GM19324 (cell line): ENCODE data around the gene ADCY2.

ENCODE experiments used
- ATAC-seq: cut with Tn5 transposase; IDR thresholded peaks from one replicate; pipeline ENCODE4 v1.9.1; 2021; ENCODE audit warnings: mild to moderate bottlenecking, moderate library complexity; ENCODE audit not compliant: unreplicated experiment, low FRiP score

Gene ADCY2

GRCh38 chr5:7395947-7396712 lies at the start of gene ADCY2:
ADCY2 (plus strand) TSS chr5:7396138; CDS start chr5:7396297, 159 bp downstream.
- no peak for ATAC-seq

GRCh38 chr5:7347377-7347776 lies 48.6 kb upstream of the ADCY2 start:
- ATAC-seq: no peak

- no peak for ATAC-seq
These were observed 47.6 kb upstream of the ADCY2 start for GRCh38 chr5:7348168-7348854.

GRCh38 chr5:7361593-7361992 lies 34.3 kb upstream of the ADCY2 start:
- no peak for ATAC-seq

GRCh38 chr5:7363067-7363677 lies 32.8 kb upstream of the ADCY2 start:
- ATAC-seq: no peak

GRCh38 chr5:7364226-7364875 lies 31.6 kb upstream of the ADCY2 start:
- ATAC-seq: no peak

GRCh38 chr5:7367780-7368179 lies 28.2 kb upstream of the ADCY2 start:
- ATAC-seq: no peak

GRCh38 chr5:7372399-7372798 lies 23.5 kb upstream of the ADCY2 start:
- no peak for ATAC-seq

GRCh38 chr5:7374186-7374585 lies 21.8 kb upstream of the ADCY2 start:
- no peak for ATAC-seq

GRCh38 chr5:7375457-7375856 lies 20.5 kb upstream of the ADCY2 start:
- no peak for ATAC-seq

GRCh38 chr5:7376871-7377270 lies 19.1 kb upstream of the ADCY2 start:
- ATAC-seq: no peak

GRCh38 chr5:7377761-7378160 lies 18.2 kb upstream of the ADCY2 start:
- ATAC-seq: no peak

GRCh38 chr5:7382588-7382987 lies 13.3 kb upstream of the ADCY2 start:
- no peak for ATAC-seq

GRCh38 chr5:7385681-7386080 lies 10.3 kb upstream of the ADCY2 start:
- ATAC-seq: no peak

GRCh38 chr5:7388553-7388952 lies 7.4 kb upstream of the ADCY2 start:
- no peak for ATAC-seq

GRCh38 chr5:7391215-7391614 lies 4.7 kb upstream of the ADCY2 start:
- ATAC-seq: no peak

- ATAC-seq: no peak
These were observed 3.9 kb upstream of the ADCY2 start for GRCh38 chr5:7391814-7392692.

GRCh38 chr5:7392693-7393024 lies 3.3 kb upstream of the ADCY2 start:
- ATAC-seq: no peak

GRCh38 chr5:7393921-7394799 lies 1.8 kb upstream of the ADCY2 start:
- no peak for ATAC-seq
